Measurements from ENCODE around the gene EIF3D.
A peak's percentile ranks its signal among the peaks of the same experiment; 100 is the strongest.

The EIF3D gene

GRCh38 chr22:36464715-36465231, 64.2 kb downstream of the EIF3D start:
- no peak for DNase-seq

DNA sequence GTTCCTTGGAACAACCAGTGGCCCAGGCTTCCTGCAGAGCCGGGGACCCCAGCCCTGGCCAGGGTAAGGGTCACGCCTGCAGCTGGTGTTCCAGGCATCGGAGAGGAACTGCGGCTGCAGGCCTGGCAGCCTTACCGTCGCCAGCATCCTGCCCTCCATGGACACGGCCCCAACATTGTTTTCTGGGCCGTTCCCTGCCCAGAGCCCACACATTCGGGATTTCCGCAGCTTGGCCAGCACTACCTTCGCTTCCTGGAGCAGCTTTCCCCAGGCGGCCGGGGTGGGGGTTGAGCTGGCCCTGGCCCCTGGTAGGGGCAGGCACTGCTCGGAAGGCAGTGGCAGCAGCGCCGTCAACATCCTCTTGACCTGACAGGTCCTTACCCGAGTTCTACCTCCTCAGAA, 65.2 kb downstream of the EIF3D start:
- DNase-seq, result no peak

DNA sequence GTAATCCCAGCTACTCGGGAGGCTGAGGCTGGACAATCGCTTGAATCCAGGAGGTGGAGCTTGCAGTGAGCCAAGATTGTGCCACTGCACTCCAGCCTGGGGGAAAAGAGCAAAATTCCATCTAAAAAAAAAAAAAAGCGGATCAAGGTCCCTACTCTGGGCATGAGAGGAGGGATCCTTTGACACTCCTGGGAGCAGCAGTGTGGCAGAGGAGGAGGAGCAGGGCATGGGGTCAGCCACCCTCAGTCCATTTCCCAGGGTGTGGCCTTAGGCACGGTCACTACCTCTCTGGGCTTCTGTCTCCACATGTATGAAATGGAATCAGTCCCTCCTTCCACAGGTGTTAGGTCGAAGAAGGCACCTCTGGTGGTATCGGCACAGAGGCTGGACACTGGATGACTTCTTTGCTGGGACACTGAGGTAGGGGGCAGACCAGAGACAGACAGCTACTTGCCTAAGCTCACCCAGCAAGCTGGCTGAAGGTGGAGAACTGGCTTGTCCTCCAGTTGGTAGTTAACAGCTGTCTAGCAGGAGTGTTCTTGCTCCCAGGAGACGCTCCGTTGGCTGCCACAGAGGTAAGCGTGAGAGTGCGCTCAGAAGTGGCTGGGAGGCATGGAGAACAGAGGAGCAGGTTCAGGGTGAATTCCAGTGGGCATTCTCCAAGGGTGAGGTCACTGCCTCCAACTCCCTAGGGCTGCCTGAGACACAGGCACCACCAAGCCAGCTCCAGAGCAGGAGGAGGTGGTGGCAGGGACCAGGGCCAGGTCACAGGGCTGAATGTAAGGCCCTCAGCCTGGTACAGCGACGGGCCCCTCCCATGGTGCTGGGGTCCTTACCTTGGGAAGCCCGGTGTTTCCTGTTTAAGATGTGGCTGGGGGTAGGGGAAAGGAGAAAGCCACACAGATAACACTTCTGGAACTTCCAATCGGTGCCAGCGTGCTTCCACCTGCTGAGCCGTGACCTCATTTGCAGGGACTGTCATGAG, 67.0 kb downstream of the EIF3D start:
- peak; percentile 56 for DNase-seq

Measured in NCI-H187 treated with DMSO at 0.1 percent for 48 hours (cell line).